OCI-LY1 (cell line): Measurements from ENCODE around the gene HLA-A.

Experiments used
- H2AFZ ChIP-seq: fragments of 200-600 bp; sonication (generic), shearing (Covaris generic); 2 replicates; pipeline ENCODE4 v1.6.0; 2014; ENCODE audit warnings: antibody characterized with exemption, mild to moderate bottlenecking, low read length
- H3F3A ChIP-seq: fragments of 200-600 bp; sonication (generic), shearing (Covaris generic); 2 replicates; pipeline ENCODE4 v1.6.0; 2014; ENCODE audit warnings: mild to moderate bottlenecking, antibody characterized with exemption, low read length, moderate library complexity; ENCODE audit not compliant: insufficient read depth
- H3K27ac ChIP-seq: fragments of 200-600 bp; sonication (generic); 2 replicates; pipeline ENCODE4 v1.5.1; 2014; ENCODE audit warnings: low read length, mixed run types, mild to moderate bottlenecking, low read depth; ENCODE audit not compliant: poor library complexity, severe bottlenecking
- H3K27me3 ChIP-seq: fragments of 200-600 bp; sonication (generic); 2 replicates; pipeline ENCODE4 v1.6.0; 2014; ENCODE audit warnings: antibody characterized with exemption, mild to moderate bottlenecking, low read length, moderate library complexity; ENCODE audit not compliant: insufficient read depth
- H3K36me3 ChIP-seq: fragments of 200-600 bp; sonication (generic); 2 replicates; pipeline ENCODE4 v1.6.1; 2014; ENCODE audit warnings: mild to moderate bottlenecking, antibody characterized with exemption, low read length, moderate library complexity, mixed read lengths; ENCODE audit not compliant: insufficient read depth
- H3K4me1 ChIP-seq: fragments of 200-600 bp; sonication (generic); 2 replicates; pipeline ENCODE4 v1.5.1; 2014; ENCODE audit warnings: mild to moderate bottlenecking, low read length, moderate library complexity; ENCODE audit not compliant: insufficient read depth, severe bottlenecking
- H3K4me2 ChIP-seq: fragments of 200-600 bp; sonication (generic), shearing (Covaris generic); 2 replicates; pipeline ENCODE4 v1.6.1; 2014; ENCODE audit warnings: low read length
- H3K4me3 ChIP-seq: fragments of 200-600 bp; sonication (generic); 2 replicates; pipeline ENCODE4 v1.5.1; 2014; ENCODE audit warnings: low read length, low read depth, mild to moderate bottlenecking, mixed read lengths; ENCODE audit not compliant: poor library complexity, severe bottlenecking
- H3K79me2 ChIP-seq: fragments of 200-600 bp; shearing (Covaris generic); 2 replicates; pipeline ENCODE4 v1.6.1; 2016; ENCODE audit warnings: mixed run types, low read length, mixed read lengths; ENCODE audit not compliant: insufficient read depth
- H3K9ac ChIP-seq: fragments of 200-600 bp; sonication (generic), shearing (Covaris generic); 2 replicates; pipeline ENCODE4 v1.6.1; 2014; ENCODE audit warnings: mild to moderate bottlenecking, low read length, mixed read lengths
- H3K9me2 ChIP-seq: fragments of 200-600 bp; sonication (generic), shearing (Covaris generic); 2 replicates; pipeline ENCODE4 v1.6.1; 2014; ENCODE audit warnings: low read depth, mild to moderate bottlenecking, low read length, mixed read lengths
- H3K9me3 ChIP-seq: fragments of 200-600 bp; shearing (Covaris generic); 2 replicates; pipeline ENCODE4 v1.6.1; 2014; ENCODE audit warnings: low read length, mixed read lengths
- H4K20me1 ChIP-seq: fragments of 200-600 bp; sonication (generic), shearing (Covaris generic); 2 replicates; pipeline ENCODE4 v1.6.0; 2016; ENCODE audit warnings: mild to moderate bottlenecking, low read length; ENCODE audit not compliant: insufficient read depth
- EZH2 ChIP-seq: fragments of 200-600 bp; sonication (generic), shearing (Covaris generic); IDR thresholded peaks from 2 replicates; pipeline ENCODE4 v1.8.0; 2017; ENCODE audit warnings: borderline replicate concordance, mixed run types, mild to moderate bottlenecking, antibody characterized with exemption, low read length, moderate library complexity, mixed read lengths
- TF ChIP-seq, protein P1 (sequence below): fragments of 200-600 bp; sonication (generic), shearing (Covaris generic); IDR thresholded peaks from 2 replicates; pipeline ENCODE4 v1.5.1; 2017; ENCODE audit warnings: mild to moderate bottlenecking, antibody characterized with exemption, low read length, moderate library complexity, mixed read lengths

HLA-A gene

GRCh38 chr6:29924287-29924686 is 18.0 kb upstream of the HLA-A start:
- no peaks in the 10 kb centered on the region for H3F3A ChIP-seq
- H3K4me1 ChIP-seq = peaks cover 31% of the 10 kb centered on the region
- no peaks in the 10 kb centered on the region for H3K9me2 ChIP-seq
- no peaks in the 10 kb centered on the region for H4K20me1 ChIP-seq
- H3K36me3 ChIP-seq = no peaks in the 10 kb centered on the region; the same call in 1 of the 2 replicates
- no peak overlapping the region for H3K4me3 ChIP-seq
- no peak overlapping the region for H3K27ac ChIP-seq
- H2AFZ ChIP-seq = no peak overlapping the region
- no peak overlapping the region for H3K4me2 ChIP-seq
- H3K27me3 ChIP-seq = no peaks in the 10 kb centered on the region
- no peaks in the 10 kb centered on the region for H3K79me2 ChIP-seq
- H3K9ac ChIP-seq = no peak overlapping the region
- no peak for TF ChIP-seq EZH2
- TF ChIP-seq, protein P1, sequence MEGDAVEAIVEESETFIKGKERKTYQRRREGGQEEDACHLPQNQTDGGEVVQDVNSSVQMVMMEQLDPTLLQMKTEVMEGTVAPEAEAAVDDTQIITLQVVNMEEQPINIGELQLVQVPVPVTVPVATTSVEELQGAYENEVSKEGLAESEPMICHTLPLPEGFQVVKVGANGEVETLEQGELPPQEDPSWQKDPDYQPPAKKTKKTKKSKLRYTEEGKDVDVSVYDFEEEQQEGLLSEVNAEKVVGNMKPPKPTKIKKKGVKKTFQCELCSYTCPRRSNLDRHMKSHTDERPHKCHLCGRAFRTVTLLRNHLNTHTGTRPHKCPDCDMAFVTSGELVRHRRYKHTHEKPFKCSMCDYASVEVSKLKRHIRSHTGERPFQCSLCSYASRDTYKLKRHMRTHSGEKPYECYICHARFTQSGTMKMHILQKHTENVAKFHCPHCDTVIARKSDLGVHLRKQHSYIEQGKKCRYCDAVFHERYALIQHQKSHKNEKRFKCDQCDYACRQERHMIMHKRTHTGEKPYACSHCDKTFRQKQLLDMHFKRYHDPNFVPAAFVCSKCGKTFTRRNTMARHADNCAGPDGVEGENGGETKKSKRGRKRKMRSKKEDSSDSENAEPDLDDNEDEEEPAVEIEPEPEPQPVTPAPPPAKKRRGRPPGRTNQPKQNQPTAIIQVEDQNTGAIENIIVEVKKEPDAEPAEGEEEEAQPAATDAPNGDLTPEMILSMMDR = no peak
- no peaks in the 10 kb centered on the region for H3K9me3 ChIP-seq

DNA sequence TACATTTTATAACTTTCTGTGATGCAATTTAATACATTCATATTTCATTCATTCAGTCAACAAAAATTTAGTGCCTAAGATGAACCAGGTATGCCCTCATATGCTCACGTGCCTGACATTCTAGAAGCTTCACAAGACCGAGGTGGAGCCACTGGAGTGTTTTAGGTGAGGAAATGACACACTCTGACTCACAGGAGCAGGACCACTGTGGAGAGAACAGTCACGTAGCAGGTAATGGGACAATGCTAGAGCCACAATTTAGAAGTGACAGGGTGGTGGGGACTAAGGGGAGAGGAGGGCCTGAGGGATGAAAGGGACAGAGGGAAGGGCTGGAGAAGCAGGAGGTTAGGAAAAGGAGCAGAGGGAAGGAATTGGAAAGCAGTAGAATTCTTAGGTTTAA is 17.6 kb upstream of the HLA-A start:
- H3K9me2 ChIP-seq = no peaks in the 10 kb centered on the region
- H3F3A ChIP-seq = no peaks in the 10 kb centered on the region
- H3K27me3 ChIP-seq = no peaks in the 10 kb centered on the region
- peaks cover 31% of the 10 kb centered on the region for H3K4me1 ChIP-seq
- H3K9me3 ChIP-seq = no peaks in the 10 kb centered on the region
- no peaks in the 10 kb centered on the region for H4K20me1 ChIP-seq
- no peak overlapping the region for H3K4me3 ChIP-seq
- no peaks in the 10 kb centered on the region for H3K79me2 ChIP-seq
- H2AFZ ChIP-seq = no peak overlapping the region
- H3K36me3 ChIP-seq = no peaks in the 10 kb centered on the region; the same call in 1 of the 2 replicates
- H3K27ac ChIP-seq = no peak overlapping the region
- TF ChIP-seq, protein P1 = no peak
- no peak for TF ChIP-seq EZH2
- no peak overlapping the region for H3K4me2 ChIP-seq
- H3K9ac ChIP-seq = no peak overlapping the region

DNA sequence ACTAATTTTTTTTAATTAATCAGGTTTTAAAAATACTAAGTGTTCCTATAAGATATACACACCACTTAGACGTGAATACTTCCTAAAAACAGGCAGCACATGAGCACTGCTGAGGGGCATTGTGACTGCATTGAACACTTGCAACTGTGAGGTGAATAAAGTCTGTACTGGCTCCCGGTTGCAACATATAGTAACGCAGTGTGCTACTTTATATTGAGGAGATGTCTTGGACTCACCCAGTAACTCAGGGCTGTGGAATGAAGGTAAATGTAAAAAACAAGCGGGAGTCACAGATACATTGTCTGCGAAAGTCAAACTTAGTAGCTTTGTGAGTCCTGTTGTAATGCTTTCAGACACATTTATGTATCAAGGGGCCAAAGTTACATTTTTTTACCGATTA is 17.0 kb upstream of the HLA-A start:
- Histone ChIP-seq H2AFZ (no peak overlapping the region), H3K4me2 (peak overlapping the region; percentile 83; the same call in 1 of the 2 replicates), H3K27ac (no peak overlapping the region), H3K79me2 (no peaks in the 10 kb centered on the region), H3K27me3 (no peaks in the 10 kb centered on the region), H3K9ac (no peak overlapping the region; the same call in 1 of the 2 replicates), H3K9me2 (no peaks in the 10 kb centered on the region), H3K36me3 (no peaks in the 10 kb centered on the region; the same call in 1 of the 2 replicates), H3K4me3 (no peak overlapping the region), H3K4me1 (peaks cover 31% of the 10 kb centered on the region), H4K20me1 (no peaks in the 10 kb centered on the region), H3F3A (no peaks in the 10 kb centered on the region), H3K9me3 (no peaks in the 10 kb centered on the region)
- TF ChIP-seq EZH2 = no peak
- TF ChIP-seq, protein P1 = no peak
